ENCODE measurements around the gene PANK4.

PANK4 gene

DNA sequence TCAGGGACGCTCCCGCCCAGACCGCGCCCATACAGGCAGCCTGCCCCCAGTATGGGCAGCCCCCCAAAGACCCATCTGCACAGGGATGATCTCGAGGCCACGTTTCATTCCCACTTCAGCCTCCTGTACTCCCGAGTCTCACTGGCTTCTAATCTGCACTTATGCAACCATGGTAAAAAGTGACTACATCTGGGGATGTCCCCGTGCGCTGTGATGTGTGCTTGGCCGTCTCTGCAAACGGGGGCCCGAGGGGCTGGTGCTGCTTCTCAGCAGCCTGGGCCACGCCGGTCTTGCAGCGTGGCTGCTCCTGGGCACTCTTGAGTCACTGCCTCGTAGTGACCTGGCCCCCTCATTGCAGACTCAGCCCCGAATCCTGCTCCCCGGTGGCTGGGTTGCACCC lies 67.7 kb downstream of the PANK4 start:
- TF ChIP-seq, protein P1, sequence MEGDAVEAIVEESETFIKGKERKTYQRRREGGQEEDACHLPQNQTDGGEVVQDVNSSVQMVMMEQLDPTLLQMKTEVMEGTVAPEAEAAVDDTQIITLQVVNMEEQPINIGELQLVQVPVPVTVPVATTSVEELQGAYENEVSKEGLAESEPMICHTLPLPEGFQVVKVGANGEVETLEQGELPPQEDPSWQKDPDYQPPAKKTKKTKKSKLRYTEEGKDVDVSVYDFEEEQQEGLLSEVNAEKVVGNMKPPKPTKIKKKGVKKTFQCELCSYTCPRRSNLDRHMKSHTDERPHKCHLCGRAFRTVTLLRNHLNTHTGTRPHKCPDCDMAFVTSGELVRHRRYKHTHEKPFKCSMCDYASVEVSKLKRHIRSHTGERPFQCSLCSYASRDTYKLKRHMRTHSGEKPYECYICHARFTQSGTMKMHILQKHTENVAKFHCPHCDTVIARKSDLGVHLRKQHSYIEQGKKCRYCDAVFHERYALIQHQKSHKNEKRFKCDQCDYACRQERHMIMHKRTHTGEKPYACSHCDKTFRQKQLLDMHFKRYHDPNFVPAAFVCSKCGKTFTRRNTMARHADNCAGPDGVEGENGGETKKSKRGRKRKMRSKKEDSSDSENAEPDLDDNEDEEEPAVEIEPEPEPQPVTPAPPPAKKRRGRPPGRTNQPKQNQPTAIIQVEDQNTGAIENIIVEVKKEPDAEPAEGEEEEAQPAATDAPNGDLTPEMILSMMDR (conservative IDR thresholded peaks at IDR 0.05; ENCODE audit: low read depth, low read length) = no peak
- Histone ChIP-seq H3K4me2 (no peak overlapping the region), H2AFZ (ENCODE audit: low read depth) (no peak overlapping the region), H3K27me3 (ENCODE audit: insufficient read depth, low read depth) (peaks cover 89% of the 10 kb centered on the region), H3K4me1 (ENCODE audit: low read depth, poor library complexity, severe bottlenecking) (peaks cover 7% of the 10 kb centered on the region), H3K79me2 (ENCODE audit: insufficient read depth, low read depth) (no peaks in the 10 kb centered on the region), H3K9ac (no peak overlapping the region), H4K20me1 (ENCODE audit: insufficient read depth) (no peaks in the 10 kb centered on the region), H3K27ac (no peak overlapping the region), H3K36me3 (ENCODE audit: insufficient read depth) (no peaks in the 10 kb centered on the region), H3K4me3 (IDR thresholded peaks at IDR 0.05; ENCODE audit: insufficient read depth, low read depth, low read length) (no peak overlapping the region)

Measured in KMS-11 (cell line).